Transverse colon (tissue), 4 donors: ENCODE results near the gene LRP1B.

Source experiments
- POLR2A ChIP-seq: fragments of 450-650 bp; IDR thresholded peaks from one replicate; pipeline ENCODE4 v1.6.1; 2016; ENCODE audit warnings: antibody characterized with exemption, mild to moderate bottlenecking, moderate library complexity
- POLR2AphosphoS5 ChIP-seq, 3 donors: sonication (generic); formaldehyde crosslinking; IDR thresholded peaks; one replicate each; pipeline ENCODE4 v1.6.1; 2016; ENCODE audit warnings: antibody characterized with exemption in 3 of 3
- TF ChIP-seq, protein P1 (sequence below), 5 experiments: fragments of 200-600 bp in 3 of 5; fragments of 450-650 bp in 2 of 5; sonication (generic) in 3 of 5; IDR thresholded peaks; 1 replicate in 2 of 5; 2 replicates in 3 of 5; pipeline ENCODE4 v1.5.1; 2016 to 2017; ENCODE audit warnings: antibody characterized with exemption in 5 of 5, inconsistent platforms in 3 of 5, mild to moderate bottlenecking in 2 of 5, moderate library complexity in 1 of 5

DNA sequence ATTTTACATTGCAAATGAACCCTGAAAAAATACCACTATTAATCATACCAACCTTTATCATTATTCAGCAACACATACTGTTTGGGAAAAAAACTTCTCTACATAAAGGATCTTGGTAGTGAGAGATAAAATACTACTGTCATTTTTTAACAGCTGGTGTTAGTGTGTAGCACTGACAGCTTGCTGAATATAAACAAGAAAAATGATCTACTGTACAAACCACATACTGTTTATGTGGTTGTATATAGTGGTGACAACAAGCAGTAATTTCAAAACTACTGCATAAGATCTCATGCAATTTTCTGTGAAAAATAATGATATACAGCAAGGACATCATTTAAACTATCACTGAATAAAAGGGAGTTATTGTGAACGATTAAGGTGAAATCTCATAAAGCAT, 601.2 kb downstream of the LRP1B start:
- TF ChIP-seq, protein P1, sequence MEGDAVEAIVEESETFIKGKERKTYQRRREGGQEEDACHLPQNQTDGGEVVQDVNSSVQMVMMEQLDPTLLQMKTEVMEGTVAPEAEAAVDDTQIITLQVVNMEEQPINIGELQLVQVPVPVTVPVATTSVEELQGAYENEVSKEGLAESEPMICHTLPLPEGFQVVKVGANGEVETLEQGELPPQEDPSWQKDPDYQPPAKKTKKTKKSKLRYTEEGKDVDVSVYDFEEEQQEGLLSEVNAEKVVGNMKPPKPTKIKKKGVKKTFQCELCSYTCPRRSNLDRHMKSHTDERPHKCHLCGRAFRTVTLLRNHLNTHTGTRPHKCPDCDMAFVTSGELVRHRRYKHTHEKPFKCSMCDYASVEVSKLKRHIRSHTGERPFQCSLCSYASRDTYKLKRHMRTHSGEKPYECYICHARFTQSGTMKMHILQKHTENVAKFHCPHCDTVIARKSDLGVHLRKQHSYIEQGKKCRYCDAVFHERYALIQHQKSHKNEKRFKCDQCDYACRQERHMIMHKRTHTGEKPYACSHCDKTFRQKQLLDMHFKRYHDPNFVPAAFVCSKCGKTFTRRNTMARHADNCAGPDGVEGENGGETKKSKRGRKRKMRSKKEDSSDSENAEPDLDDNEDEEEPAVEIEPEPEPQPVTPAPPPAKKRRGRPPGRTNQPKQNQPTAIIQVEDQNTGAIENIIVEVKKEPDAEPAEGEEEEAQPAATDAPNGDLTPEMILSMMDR (IDR thresholded peaks at IDR 0.05) = no peak
- no peak for TF ChIP-seq POLR2A
- no peak for TF ChIP-seq POLR2AphosphoS5 (IDR thresholded peaks at IDR 0.05)
